H4 (cell line): ENCODE measurements around the gene PIM3. TPM values are rescaled to one million over a fixed set of nuclear protein-coding genes. Genes with fewer than 3 reads are reported as not detected.
A peak's percentile ranks its signal among the peaks of the same experiment; 100 is the strongest.

Experiments used
- DNase-seq: peaks from one replicate; pipeline ENCODE4 v3.0.0-alpha.2; 2015; ENCODE audit warnings: low spot score
- total RNA-seq: library from RNA; depleted of rRNA; stranded (reverse); fragments of >200 nt; shearing (Covaris generic); gene quantifications from 2 replicates; pipeline ENCODE4 v1.2.3, GENCODE V29; 2014

PIM3 gene
- total RNA-seq, 1 experiment from 2014 or later, result 18.6 TPM

- DNase-seq, result no peak
These were observed 17.2 kb upstream of the PIM3 start for GRCh38 chr22:49943405-49943765.

- no peak for DNase-seq
These were observed 16.7 kb upstream of the PIM3 start for GRCh38 chr22:49943771-49944398.

- no peak for DNase-seq
These were observed 16.1 kb upstream of the PIM3 start for GRCh38 chr22:49944399-49944891.

- DNase-seq, result peak; percentile 28
These were observed 15.4 kb upstream of the PIM3 start for GRCh38 chr22:49945042-49945794.

- no peak for DNase-seq
These were observed 13.8 kb upstream of the PIM3 start for GRCh38 chr22:49946612-49947295.

DNA sequence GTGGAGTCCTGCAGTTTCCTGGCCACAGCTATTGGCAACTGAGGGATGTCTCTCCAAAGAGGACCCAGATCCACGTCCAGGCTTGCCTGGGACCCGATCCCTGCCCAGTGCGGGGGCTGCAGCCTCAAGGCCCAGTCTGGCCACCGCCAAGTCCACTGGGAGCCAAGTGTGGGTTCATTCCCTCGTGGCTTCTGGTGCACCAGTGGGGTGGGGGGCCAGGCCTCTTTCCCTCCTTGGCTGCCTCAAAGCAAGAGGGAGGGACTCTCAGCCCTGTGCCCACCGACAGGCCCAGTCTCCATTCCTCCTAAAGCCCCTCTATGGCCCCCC is 13.3 kb upstream of the PIM3 start:
- no peak for DNase-seq

- no peak for DNase-seq
These were observed 12.2 kb upstream of the PIM3 start for GRCh38 chr22:49948116-49948957.

GRCh38 chr22:49948958-49949913 is 11.3 kb upstream of the PIM3 start:
- DNase-seq, result no peak

- DNase-seq, result no peak
These were observed 10.7 kb upstream of the PIM3 start for GRCh38 chr22:49949914-49950292.

DNA sequence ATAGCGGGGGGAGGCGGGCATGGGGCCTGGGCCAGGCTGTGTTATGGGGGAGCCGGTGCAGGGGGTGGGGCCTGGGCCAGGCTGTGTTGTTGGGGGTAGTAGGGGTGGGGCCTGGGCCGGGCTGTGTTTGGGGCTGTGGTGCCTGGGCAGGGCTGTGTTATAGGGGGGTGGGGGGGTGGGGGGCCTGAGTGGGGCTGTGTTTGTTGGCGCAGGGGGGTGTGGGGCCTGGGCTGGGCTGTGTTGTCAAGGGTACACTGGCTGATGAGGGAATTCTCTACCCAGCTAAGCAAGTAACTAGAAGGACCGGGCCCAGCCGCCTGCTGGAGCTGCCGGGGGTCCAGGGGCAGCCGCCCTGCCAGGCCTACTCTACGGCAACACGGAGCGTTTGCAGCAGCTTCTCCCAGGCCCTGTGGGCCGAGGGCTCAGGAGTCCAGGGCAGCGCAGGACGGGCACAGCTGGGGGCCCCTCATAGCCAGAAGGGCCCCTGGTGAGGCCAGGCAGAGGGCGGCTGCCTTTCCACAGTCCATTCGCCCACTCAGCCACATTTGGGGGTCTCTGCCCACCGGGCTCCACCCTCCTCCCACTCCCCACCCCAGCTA is 10.1 kb upstream of the PIM3 start:
- no peak for DNase-seq

DNA sequence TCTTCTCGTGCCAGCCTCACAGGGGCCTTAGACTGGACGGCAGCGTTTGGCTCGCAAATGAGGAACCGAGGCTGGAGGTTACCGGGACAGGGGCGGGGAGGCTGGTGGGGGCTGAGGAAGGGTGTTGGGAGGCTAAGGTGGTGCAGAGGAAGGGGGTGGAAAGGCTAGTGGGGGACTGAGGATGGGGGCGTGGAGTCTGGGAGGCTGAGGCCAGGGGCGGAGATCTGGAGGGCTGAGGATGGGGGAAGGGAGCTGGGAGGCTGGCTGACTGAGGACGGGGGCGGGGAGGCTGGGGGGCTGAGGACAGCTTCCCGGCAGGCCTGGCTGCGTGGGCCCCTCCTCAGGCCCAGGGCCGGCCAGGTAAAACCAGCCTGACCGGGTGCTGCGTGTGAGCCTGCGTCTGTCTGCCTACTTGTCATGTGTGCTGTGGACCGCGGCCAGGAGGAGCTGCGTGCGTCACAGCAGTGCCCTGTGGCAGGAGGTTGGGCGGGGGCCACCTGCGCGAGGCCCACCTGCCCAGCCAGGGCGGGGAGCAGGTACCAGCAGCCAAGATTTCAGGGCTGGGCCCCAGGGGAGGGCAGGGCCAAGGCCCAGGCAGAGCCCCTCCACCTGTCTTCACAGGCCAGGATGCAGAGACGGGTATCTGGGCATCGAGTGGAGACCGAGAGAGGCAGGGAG is 9.4 kb upstream of the PIM3 start:
- no peak for DNase-seq

GRCh38 chr22:49951678-49951985 is 8.9 kb upstream of the PIM3 start:
- no peak for DNase-seq

GRCh38 chr22:49951986-49952896 is 8.3 kb upstream of the PIM3 start:
- no peak for DNase-seq

DNA sequence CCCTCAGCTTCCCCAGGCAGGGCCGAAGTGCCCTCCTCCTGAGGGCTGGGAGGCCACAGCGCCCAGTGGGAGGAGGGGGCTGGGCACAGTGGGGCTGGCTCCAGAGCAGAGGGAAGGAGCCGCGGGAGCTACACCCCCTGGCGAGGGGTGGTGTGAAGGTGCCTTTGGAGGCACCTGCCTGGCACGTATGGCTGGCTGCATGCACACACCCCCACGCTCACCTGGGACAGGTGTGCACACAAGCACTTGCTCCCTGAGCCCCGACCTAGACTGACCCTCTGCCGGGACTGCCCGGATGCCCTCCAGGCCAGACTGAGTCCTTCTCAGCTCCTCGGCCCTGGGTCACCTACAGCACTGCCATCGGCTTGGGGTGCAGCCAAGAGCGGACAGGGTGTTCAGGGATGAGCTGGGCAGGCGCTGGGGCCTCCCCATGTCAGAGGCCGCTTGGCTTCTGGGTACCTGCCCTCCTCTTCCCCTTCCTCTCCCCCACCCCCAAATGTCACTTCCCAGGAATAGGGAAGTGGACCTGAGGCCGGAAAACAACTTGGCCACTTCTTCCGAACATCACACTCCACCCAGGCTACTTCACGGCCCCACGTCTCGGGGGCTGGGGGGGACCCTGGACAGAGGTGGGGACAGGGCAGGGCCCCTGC is 7.4 kb upstream of the PIM3 start:
- no peak for DNase-seq

GRCh38 chr22:49953680-49954344 is 6.8 kb upstream of the PIM3 start:
- no peak for DNase-seq

GRCh38 chr22:49954354-49954753 is 6.2 kb upstream of the PIM3 start:
- DNase-seq, result no peak

DNA sequence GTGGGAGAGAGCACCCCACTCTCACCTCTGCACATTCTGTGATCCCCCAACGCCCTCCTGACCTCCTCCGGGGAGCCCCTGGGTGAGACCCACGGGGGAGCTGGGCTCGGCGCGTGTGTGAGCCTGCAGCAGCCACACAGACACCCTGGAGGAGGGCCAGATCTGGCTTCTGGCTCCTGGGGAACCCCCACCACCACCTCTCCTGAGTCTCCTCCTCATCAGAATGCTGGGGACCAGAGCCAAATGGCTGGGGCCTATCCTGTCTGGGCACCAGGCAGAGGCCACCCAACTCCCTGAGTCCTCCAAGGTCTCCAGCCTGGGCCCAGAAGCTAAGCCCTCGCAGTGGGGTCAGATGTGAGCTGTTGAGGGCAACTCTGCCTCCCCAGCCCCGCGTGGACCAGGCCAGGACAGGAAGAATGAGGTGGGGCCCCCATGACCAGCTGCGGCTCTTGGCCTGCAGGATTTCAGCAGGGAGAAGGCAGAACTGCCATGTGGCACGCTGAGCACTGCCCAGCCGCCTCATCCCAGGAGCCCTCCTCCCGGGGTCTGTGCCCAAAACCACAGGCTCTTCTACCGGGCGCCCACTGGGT is 5.5 kb upstream of the PIM3 start:
- no peak for DNase-seq
